ENCODE results near the gene CDPF1. TPM values are rescaled to one million over a fixed set of nuclear protein-coding genes. Genes with fewer than 3 reads are reported as not detected.
A peak's percentile ranks its signal among the peaks of the same experiment; 100 is the strongest.
"Not testable (repeated sequence)": the region's sequence is repeated elsewhere in the genome, so short reads cannot be mapped to it uniquely, and the experiment has no call there.

Gene CDPF1
- total RNA-seq, 1 donor from 2014 or later, result 20.9 TPM

DNA sequence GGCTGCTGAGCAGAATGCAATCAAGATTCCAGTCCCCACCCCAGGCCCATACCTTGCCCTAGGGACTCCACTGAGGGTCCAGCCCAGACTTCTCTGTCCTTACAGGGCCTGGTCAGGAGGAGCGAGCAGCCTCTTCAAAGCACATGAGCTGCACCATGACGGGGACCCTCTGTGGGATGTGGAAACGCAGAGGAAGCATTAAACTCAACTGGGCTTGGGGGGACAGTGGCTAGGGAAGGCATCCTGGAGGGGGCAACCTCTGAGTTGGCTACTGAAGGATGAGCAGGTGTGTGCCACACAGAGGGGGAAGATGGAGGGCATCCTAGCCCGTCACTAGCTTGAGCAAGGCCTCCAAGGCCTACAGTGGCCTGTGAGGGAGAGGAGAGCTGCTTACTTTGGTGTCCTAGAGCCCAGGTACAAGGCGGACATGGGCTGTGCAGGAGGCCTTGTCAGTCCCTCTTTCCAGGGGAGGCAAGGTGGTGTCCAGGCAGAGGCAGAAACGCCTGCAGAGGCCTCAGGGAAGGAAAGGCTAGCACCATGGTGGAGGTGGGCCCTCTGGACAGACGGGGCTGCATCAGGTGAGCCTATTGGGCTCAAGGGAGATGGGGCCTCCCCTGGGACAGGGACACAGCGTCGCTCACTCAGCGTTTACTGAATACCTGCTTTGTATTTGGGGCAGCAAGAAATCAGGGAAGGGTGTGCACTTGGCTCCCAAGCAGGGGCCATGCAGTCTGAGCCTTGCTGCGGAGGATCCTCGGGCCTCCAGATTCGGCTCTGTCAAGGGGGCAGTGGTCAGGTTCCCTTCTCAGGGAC is 32.0 kb upstream of the CDPF1 start:
- DNase-seq, result no peak

DNA sequence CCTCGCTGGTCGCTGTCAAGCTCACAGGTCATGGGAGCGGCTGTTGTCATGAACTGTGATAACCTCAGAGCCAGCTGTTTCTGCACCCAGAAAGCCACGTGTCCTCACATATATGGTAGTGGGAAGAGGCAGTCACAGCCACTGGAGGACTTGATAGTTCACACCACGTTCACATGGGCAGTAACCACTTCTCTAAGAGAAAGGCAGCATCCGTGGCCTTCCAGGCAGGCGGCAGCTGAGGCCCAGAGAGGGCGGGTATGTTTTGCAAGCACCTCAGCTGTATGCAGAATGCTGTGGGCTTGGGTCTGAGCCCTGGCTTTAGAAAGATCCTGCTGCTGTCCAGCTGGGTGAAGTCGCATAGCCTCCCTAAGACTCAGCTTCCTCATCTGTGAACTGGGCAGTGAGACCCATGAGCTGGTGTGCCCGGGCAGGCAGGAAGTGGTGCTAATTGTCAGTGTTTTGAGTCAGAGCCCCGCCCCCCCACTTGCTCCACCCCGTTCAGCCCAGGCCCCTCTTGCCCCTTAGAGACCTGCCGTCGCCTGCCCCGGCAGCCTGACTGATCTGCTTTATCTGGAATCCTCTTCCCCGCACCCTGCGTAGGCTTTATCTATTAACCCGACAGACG is 31.0 kb upstream of the CDPF1 start:
- DNase-seq, result no peak

DNA sequence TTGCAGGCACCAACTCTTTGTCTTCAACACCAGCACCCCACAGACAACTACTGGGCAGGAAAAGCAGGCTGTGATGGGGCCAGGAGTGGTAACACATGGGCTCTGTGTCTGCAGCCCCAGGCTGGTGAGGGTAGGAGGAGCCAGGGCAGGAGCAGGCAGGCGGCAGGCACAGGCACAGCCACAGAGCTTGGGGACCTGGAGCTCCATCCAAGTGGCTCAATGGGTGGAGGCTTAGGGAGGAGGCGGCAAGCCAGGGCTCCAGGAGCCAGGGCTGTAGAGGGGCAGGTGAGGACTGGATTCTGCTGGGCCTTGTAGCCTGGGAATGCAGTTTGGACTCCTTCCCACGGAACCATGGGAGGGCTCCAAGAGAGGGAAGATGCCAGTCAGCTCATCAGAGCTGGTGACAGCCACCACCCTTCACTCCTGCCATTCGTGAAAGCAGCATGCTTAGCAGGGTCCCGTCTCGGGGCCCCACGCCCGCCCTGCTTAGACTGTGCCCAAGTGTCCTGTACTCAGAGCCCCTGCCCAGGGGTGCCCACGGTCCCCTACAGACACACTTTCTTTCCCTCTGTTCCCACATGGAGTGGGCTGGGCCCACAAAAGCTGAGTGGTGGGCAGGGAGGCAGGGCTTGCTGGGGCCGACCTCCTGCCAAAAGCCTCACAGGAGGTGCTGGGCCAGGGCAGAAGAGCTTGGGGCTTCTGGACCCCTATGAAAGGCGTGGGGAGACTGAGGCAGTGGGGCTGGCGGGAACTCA is 30.1 kb upstream of the CDPF1 start:
- no peak for DNase-seq

DNA sequence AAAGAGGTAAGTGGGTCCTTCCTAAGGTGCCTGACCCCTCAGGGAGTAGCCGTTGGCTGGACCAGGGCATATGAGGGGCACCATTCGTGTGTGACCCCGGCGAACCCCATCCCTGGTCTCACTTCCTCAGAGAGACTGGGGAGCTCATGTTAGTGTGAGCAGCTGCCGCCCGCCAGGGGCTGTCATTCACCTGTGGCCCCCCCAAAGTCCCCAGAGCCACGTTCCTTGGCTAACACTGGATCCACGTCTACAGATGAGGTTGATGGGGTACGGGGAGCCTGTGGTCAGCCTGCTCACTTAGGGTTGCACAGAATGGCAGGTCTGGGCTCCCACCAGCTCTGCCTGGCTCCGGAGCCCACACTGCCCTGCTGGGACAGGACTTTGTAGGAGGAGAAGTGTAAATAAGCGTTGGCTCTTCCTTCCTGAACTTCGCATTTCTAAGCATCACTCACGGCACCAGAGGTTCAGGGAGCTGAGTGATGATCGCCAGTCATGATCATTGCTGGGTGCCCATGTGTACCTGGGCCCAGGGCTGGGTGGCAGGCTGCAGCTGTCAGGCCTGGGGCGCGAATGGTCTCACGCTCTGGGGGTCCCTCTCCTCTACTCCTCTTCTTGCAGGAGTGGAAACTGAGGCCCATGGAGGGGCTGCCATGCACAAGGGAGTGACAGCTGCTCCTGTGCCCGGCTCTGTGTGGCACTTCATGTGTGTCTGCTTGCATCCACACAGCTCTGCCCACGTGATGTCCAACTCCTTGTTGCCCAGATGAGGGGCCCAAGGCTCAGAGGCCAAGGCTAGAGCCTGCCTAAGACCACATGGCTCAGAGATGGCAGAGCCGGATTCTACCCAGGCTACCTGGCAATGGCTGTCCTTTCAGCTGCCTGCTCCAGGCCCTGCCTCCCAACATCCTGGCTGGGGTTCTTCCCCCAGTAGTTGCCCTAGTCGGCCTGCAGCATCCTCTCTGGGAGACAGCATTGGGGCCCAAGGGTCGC is 28.9 kb upstream of the CDPF1 start:
- no peak for DNase-seq

DNA sequence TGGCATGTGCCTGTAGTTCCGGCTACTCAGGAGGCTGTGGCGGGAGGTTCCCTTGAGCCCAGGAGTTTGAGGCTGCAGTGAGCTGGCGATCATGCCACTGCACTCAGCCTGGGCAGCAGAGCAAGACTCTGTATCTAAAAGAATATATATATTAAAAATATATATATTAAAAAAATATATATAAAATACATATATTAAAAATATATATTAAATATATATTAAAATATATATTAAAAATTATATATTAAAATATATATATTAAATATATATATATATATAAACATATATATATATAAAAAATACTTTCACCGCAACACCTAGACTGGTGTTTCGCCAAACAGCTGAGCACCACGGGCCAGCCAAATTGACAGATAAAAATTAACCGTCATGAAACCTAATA is 26.5 kb upstream of the CDPF1 start:
- no peak for DNase-seq

DNA sequence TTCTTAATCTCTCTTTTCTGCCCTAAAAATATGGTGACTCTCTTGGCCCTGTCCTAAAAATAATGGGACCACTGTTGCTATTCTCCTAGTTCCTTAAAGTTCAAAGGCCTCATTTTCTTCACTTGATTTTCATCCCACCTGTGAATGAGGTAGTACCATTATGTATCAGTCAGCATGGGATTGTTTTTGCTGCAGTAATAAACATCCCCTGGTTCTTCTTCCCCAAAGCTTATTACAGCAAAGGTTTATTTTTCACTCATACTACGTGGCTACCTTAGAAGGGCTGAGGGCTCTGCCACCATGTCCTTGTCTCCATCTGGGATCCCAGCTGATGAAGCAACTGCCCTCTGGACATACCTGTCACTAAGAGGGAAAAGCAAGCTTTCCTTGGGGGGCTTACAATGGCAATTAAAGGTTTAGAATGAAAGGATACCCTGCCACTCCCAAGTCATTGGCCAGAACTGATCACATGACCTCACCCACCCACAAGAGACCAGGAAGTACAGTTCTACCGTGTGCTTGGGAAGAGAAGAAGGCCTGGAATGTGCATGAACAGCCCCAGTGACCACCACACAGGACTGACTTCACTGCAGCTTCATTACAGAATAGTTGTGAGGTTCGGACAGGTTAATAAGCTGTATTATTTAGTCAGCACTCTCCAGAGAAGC is 25.5 kb upstream of the CDPF1 start:
- DNase-seq, result no peak

DNA sequence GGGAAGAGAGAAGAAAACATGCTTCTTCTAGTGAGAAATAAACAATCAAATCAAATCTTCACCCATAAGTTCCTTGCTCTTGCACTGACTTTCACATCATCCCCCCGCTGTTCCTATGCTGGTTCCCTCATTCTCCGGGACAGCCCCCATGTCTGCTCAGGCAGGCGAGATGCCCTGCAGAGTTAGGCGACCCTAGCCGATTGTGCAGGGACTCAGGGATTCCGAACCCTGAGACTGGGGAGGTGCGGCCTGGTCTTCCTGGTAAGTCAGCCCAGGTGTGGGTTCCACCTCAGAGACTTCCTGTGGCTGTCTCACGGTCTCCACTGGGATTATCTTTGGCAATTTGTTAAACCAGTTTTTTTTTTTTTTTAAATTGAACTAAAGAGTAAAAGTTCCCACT is 24.3 kb upstream of the CDPF1 start:
- no peak for DNase-seq

DNA sequence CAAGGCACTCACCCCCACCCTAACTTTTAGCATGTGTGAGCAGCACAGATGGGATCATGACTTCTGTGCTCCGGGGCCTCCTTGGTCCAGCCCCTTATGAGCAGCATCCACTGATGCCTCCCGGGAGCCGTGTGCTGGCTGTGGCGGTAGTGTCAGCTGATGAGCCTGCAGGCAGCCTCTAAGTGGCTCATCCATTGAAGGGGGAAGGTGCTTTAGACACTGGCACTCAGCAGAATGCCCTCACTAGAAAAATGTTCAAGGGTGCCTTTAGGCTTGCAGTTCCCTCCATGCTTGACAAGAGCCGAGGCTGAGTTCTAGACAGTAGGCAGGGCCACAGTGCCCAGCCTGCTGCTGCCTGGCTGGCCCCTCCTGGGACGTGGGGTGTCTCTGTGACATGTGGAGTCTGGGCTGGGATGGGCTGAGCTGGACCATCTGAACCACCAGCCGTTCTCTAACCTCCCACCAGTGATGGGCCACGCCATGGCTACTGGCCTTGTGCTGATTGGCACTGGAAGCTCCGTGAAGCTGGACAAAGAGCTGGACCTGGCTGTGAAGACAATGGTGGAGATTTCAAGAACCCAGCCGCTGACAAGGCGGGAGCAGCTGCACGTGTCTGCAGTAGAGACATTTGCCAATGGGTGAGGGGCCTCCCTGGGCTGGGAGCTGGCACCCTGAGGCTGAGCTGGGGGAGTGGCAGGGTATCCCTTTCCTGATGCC is 23.5 kb upstream of the CDPF1 start:
- no peak for DNase-seq

DNA sequence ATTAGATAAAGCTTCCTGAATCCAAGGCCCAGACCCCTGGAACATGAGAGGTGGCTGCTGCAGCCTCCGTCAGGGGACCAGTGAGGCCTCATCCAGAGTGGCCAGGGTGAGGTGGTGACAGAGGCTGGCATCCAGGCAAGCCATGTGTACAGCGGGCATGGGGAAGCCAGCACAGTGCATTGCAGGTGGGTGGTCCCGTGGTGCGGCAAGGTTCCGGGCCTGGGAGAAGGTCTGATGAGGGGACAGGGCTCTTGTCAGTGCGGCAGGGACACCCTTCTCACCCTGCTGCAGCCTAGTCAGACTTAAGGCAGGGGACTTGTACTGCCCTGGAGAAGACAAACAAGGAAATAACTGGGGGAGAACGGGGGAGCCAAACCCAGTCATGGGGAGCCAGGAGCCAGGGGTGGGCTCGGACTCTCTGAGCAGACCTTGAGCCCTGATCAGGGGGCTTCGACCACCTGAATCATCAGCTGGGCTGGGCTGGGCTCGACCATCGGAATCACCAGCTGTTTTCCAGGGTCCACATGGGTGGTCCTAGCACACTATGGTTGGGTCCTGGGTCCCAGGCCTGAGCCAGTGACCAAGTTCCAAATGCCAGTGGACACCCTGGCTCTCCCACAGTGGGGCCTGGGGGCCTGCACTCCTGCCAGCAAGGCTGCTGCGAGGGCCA is 22.8 kb upstream of the CDPF1 start:
- no peak for DNase-seq

DNA sequence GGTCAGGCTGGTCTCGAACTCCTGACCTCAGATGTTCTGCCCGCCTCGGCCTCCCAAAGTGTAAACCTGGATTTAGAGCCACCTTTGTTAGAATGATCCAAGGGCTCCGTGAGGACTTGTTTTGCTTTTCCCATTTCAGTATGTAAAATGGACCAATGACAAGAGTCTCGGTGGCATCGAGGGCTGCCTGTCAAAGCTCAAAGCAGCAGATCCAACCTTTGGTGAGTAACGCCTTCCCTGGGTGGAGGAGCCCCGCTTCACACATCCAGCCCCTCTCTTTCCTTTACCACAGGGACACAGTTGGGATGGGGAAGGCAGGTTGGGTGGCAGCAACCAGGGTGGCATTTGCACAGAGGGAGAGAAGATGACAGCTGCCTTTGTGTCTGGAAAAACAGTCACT is 22.1 kb upstream of the CDPF1 start:
- no peak for DNase-seq

DNA sequence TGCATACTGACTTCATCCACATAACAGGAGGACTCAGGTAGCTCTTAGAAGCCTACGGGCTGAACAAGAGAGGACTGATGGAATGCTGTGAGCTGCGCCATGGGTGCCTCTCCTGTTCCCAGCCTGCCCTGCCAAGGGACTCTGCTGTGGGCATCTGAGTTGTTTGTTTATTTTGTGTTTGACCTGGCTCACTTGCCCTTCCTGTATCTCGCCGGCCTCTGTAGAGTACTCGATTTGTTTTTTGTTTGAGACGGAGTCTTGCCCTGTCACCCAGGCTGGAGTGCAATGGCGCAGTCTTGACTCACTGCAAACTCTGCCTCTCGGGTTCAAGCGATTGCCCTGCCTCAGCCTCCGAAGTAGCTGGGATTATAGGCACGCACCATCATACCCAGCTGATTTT is 19.5 kb upstream of the CDPF1 start:
- no peak for DNase-seq

DNA sequence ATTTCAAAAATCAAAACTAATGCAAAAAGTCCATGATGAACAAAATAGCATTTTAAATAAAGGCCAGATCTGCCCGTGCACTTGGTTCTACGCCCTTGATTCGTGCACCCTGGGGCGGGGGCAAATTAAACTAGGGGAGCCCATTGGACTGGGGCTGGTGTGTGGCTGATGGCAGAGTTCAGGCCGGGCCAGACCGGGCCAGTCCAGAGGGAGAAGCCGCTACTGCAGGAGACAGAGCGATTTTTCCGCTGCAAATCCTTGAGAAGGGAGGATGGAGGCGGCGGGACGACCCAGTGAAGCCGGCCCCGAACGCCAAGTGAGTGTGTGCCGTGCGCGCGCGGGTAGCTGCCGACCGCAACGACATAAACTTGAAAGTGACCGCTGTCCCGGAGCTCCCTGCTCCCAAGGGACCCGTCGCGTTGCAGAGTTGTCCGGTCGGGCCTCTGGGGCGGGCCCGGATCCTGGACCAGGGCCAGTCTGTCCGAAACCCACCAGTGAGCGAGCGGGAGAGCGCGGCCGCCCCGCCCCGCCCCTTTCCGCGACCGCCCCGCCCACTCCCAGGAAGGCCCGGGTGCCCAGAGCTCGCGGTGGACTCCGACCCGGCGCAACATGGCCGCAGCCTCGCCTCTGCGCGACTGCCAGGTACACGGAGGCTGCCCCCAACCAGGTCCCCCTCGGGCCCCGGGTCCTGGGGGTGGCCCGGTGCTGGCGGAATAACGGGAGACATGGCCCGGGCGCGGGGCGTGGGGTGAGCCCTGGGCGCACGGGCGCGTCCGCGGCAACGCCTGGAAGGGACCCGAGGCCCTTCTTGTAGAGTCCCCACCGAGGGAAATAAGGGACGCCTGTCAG is 17.6 kb upstream of the CDPF1 start, which contains the start of gene TTC38:
TSS of gene TTC38 (plus strand) at position 578 of the 849 bp plus-strand sequence. CDS start at position 610, 32 bp downstream.
- peak; percentile 92 for DNase-seq

DNA sequence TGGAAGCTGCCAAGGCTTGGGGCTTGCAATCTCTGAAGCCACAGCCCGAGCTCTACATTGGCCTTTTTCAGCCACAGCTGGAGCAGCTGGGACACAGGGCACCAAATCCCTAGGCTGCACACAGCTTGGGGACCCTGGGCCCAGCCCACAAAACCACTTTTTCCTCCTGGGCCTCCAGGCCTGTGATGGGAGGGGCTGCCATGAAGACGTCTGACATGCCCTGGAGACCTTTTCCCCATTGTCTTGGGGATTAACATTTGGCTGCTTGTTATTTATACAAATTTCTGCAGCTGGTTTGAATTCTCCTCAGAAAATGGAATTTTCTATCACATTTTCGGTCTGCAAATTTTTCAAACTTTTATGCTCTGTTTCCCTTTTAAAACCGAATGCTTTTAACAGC is 15.5 kb upstream of the CDPF1 start:
- not testable (repeated sequence) for DNase-seq

DNA sequence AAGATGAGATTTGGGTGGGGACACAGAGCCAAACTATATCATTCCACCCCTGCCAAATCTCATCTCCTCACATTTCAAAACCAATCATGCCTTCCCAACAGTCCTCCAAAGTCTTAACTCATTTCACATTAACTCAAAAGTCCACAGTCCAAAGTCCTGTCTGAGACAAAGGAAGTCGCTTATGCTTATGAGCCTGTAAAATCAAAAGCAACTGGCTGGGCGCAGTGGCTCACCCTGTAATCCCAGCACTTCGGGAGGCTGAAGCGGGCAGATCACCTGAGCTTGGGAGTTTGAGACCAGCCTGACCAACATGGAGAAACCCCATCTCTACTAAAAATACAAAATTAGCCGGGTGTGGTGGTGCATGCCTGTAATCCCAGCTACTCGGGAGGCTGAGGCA is 14.4 kb upstream of the CDPF1 start:
- not testable (repeated sequence) for DNase-seq

DNA sequence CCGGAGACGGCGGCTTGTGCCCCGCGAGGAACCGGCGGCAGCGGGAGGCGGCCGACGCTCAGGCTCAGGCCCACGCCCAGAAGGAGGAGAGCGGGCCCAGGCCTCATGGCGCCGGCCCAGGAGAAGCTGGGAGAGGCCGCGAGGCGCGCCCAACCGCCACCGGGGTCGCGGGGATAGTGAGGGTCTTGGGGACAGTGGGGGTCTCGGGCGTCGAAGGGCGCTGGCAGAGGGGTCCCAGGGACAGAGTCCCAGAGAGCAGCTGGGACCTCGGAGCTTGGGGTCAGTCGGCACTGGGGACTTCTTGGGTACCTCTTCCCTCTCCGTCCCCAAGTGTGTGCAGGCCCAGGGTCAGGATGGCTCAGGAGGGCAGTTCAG is 13.1 kb upstream of the CDPF1 start, which contains the start of gene PKDREJ:
TSS of gene PKDREJ (minus strand) at position 128 of the 375 bp plus-strand sequence. CDS start at position 107, 21 bp downstream.
- DNase-seq, result no peak

DNA sequence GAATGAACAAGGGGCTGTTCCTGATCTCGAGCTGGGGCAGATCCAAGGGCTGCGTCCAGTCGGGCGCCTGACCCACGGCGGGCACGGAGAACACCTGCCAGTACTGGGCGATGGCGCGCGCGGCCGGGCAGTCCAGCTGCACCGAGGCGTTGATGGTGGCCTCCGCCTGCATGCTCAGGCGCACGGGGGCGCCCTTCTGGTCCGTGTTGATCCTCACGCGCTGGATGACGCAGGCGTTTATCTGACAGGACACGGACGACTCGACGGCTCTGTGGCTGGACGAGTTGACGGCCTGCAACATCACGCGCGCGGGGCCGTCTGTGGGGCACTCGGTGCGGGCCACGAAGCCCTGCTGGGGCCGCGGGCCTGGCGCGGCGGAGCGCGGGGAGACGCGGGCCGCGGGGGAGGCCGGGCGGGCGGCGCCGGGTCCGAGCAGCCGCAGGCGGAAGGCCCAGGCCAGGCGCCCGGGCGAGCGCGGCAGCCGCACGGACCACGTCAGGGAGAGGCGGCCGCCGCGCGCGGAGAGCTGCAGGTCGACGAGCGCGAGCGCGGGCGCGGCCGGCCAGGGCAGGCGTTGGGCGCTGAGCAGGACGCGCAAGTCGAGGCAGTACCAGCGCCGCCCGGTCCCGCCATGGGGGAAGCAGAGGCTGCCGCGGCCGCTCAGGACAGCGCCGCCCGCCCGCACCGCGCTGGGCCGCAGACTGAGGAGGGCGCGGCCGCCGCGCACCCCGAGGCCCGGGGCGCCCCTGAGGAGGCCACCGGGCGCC is 12.5 kb upstream of the CDPF1 start:
- peak; percentile 47 for DNase-seq

DNA sequence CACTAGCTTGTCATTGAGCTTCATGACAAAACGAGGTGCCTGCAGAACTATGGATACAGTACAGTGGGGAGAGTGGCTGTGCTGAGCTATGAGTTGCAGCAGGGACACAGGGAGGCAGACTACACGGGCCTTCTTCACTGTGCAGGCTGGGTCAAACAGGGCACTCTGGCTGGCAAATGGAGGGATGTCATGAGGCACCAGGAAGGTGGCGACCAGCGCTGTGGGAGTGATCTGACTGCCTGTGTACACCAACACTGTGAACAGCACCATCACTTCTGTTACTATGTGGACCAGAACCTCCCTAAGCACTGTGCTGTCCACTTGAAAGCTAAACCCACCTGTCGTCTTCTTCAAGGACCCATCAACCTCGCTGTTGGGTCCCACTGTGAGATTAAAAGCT is 9.9 kb upstream of the CDPF1 start:
- DNase-seq, result no peak

DNA sequence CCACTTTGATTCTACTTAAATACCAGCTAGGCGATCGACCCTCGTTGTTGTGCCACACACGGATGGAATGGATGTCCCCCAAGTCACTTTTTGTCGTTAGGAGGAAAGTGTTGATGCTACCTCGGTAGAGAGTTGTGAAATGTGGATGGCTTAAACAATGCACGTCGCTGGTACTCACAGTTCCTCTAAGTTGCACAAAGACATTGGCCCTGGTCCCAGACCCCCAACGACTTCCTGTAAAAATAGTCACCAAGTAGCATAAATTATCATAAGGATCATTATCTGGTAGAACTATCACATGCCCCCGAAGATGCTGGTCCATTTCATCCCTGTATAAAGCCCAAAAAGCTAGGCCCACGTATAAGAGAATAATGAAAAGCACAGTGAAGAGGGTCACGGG is 9.3 kb upstream of the CDPF1 start:
- DNase-seq, result no peak
